H1 (cell line): Measurements from ENCODE around the gene CDK8. TPM values are rescaled to one million over a fixed set of nuclear protein-coding genes. Genes with fewer than 3 reads are reported as not detected.

ENCODE experiments used
- CTCF ChIA-PET: fragments of 300-600 bp; sonication (Branson Sonifier 250); formaldehyde crosslinking; loops from one replicate; lab custom pipeline; 2021; ENCODE audit not compliant: partially characterized antibody; lab: Charles Lee
- POLR2A ChIA-PET: fragments of 300-600 bp; sonication (Branson Sonifier 250); formaldehyde crosslinking; loops from one replicate; lab custom pipeline; 2021; ENCODE audit warnings: inconsistent platforms; ENCODE audit not compliant: partially characterized antibody; lab: Charles Lee
- DNase-seq, 2 experiments: peaks; one replicate each; pipeline versions ENCODE4 v3.0.0 to v3.0.0-alpha.2; 2010 to 2022; ENCODE audit warnings: low spot score in 2 of 2, low read depth in 1 of 2, mixed read lengths in 1 of 2
- FAIRE-seq: peaks from 2 replicates; lab custom pipeline; 2011; peaks lifted over from hg19 to GRCh38; lab: Jason Lieb, UNC
- H2AFZ ChIP-seq: 2 replicates; pipeline ENCODE4 v1.8.1; 2012; ENCODE audit warnings: low read length, inconsistent platforms
- H2AK5ac ChIP-seq: 2 replicates; pipeline ENCODE4 v1.6.1; 2013; ENCODE audit warnings: low read depth, low read length
- H2BK120ac ChIP-seq: replicated peaks from 2 replicates; pipeline ENCODE3; 2013; ENCODE audit warnings: low read depth, low read length, inconsistent platforms
- H2BK12ac ChIP-seq: 2 replicates; pipeline ENCODE4 v1.6.1; 2013; ENCODE audit warnings: low read depth, low read length
- H2BK15ac ChIP-seq: 2 replicates; pipeline ENCODE4 v1.6.1; 2013; ENCODE audit warnings: low read length
- H2BK20ac ChIP-seq: 2 replicates; pipeline ENCODE4 v1.6.1; 2013; ENCODE audit warnings: low read length
- H2BK5ac ChIP-seq: 2 replicates; pipeline ENCODE4 v1.6.1; 2013; ENCODE audit warnings: low read depth, low read length
- H3K14ac ChIP-seq: 2 replicates; pipeline ENCODE4 v1.6.1; 2013; ENCODE audit warnings: inconsistent platforms; ENCODE audit not compliant: insufficient read length
- H3K18ac ChIP-seq: 2 replicates; pipeline ENCODE4 v1.6.1; 2013; ENCODE audit warnings: low read length; ENCODE audit errors: extremely low read depth
- H3K23ac ChIP-seq: 2 replicates; pipeline ENCODE4 v1.6.1; 2013; ENCODE audit warnings: inconsistent platforms; ENCODE audit not compliant: insufficient read length
- H3K23me2 ChIP-seq: 2 replicates; pipeline ENCODE4 v1.6.1; 2013; ENCODE audit warnings: low read depth, low read length
- H3K27ac ChIP-seq: 2 replicates; pipeline ENCODE4 v1.6.1; 2011; ENCODE audit warnings: low read depth, low read length, inconsistent platforms
- H3K27me3 ChIP-seq, 4 experiments: replicated peaks in 1 of 4; 1 replicate in 1 of 4; 2 replicates in 3 of 4; pipeline versions ENCODE4 v1.6.1 to v1.8.1; 2011 to 2013; ENCODE audit warnings: low read length in 3 of 4, mild to moderate bottlenecking in 3 of 4, inconsistent platforms in 2 of 4, mixed read lengths in 2 of 4, moderate library complexity in 1 of 4; ENCODE audit not compliant: control insufficient read depth in 3 of 4, insufficient read depth in 3 of 4; ENCODE audit errors: extremely low read depth in 1 of 4
- H3K36me3 ChIP-seq, 4 experiments: 2 replicates each; pipeline versions ENCODE4 v1.6.1 to v1.8.1; 2011 to 2013; ENCODE audit warnings: mild to moderate bottlenecking in 4 of 4, low read length in 3 of 4, moderate library complexity in 2 of 4, control low read depth in 1 of 4, inconsistent platforms in 1 of 4; ENCODE audit not compliant: insufficient read depth in 4 of 4, control insufficient read depth in 2 of 4
- H3K4ac ChIP-seq: replicated peaks from 2 replicates; pipeline ENCODE3; 2013; ENCODE audit warnings: low read length, low read depth, mixed read lengths, inconsistent platforms; ENCODE audit not compliant: insufficient read length
- H3K4me1 ChIP-seq, 4 experiments: replicated peaks in 1 of 4; 1 replicate in 1 of 4; 2 replicates in 3 of 4; pipeline versions ENCODE4 v1.6.1 to v1.8.1; 2011 to 2013; ENCODE audit warnings: low read length in 3 of 4, inconsistent platforms in 2 of 4, mixed read lengths in 1 of 4; ENCODE audit not compliant: insufficient read depth in 4 of 4, control insufficient read depth in 3 of 4
- H3K4me2 ChIP-seq, 2 experiments: 2 replicates each; pipeline versions ENCODE4 v1.6.1 to v1.8.1; 2011 to 2013; ENCODE audit warnings: low read depth in 2 of 2, low read length in 2 of 2, control low read depth in 1 of 2, inconsistent platforms in 1 of 2, mild to moderate bottlenecking in 1 of 2; ENCODE audit not compliant: insufficient read depth in 1 of 2
- H3K4me3 ChIP-seq, 4 experiments: fragments of 200-600, 300-600 bp in 1 of 4; sonication (generic), shearing (Covaris generic), sonication (Bioruptor Twin) in 1 of 4; 2 replicates each; pipeline versions ENCODE4 v1.5.1 to v1.8.1; 2011 to 2016; ENCODE audit warnings: low read length in 4 of 4, low read depth in 3 of 4, control low read depth in 2 of 4, inconsistent platforms in 2 of 4, mild to moderate bottlenecking in 2 of 4, mixed read lengths in 1 of 4, moderate library complexity in 1 of 4; ENCODE audit not compliant: insufficient read depth in 2 of 4; ENCODE audit errors: extremely low read depth in 1 of 4
- H3K56ac ChIP-seq: replicated peaks from 2 replicates; pipeline ENCODE3; 2013; ENCODE audit warnings: low read depth, mild to moderate bottlenecking, mixed read lengths, low read length, inconsistent platforms; ENCODE audit not compliant: insufficient read length
- H3K79me1 ChIP-seq: 2 replicates; pipeline ENCODE4 v1.6.1; 2013; ENCODE audit warnings: low read depth, low read length, control low read depth
- H3K79me2 ChIP-seq, 2 experiments: 2 replicates each; pipeline versions ENCODE4 v1.6.1 to v1.8.1; 2012 to 2013; ENCODE audit warnings: low read length in 2 of 2, mild to moderate bottlenecking in 2 of 2, inconsistent platforms in 1 of 2; ENCODE audit not compliant: insufficient read depth in 2 of 2, control insufficient read depth in 1 of 2
- H3K9ac ChIP-seq, 4 experiments: replicated peaks in 1 of 4; 1 replicate in 1 of 4; 2 replicates in 3 of 4; pipeline versions ENCODE4 v1.6.1 to v1.8.1; 2011 to 2013; ENCODE audit warnings: low read depth in 3 of 4, low read length in 3 of 4, control low read depth in 2 of 4, mild to moderate bottlenecking in 2 of 4, moderate library complexity in 2 of 4, inconsistent platforms in 1 of 4; ENCODE audit errors: extremely low read depth in 1 of 4
- H3K9me3 ChIP-seq, 2 experiments: 2 replicates each; pipeline versions ENCODE4 v1.6.1 to v1.8.1; 2012 to 2013; ENCODE audit warnings: mild to moderate bottlenecking in 2 of 2, moderate library complexity in 2 of 2, control low read depth in 1 of 2, inconsistent platforms in 1 of 2, low read depth in 1 of 2, low read length in 1 of 2, mixed read lengths in 1 of 2; ENCODE audit not compliant: insufficient read depth in 2 of 2
- H4K20me1 ChIP-seq, 2 experiments: replicated peaks in 1 of 2; 2 replicates each; pipeline versions ENCODE3 to v1.8.1; 2011 to 2013; ENCODE audit warnings: inconsistent platforms in 2 of 2, low read length in 2 of 2, mild to moderate bottlenecking in 1 of 2; ENCODE audit not compliant: insufficient read depth in 2 of 2, control insufficient read depth in 1 of 2
- H4K5ac ChIP-seq: 2 replicates; pipeline ENCODE4 v1.6.1; 2013; ENCODE audit warnings: low read length, low read depth, mixed read lengths, inconsistent platforms; ENCODE audit not compliant: insufficient read length
- H4K8ac ChIP-seq: 2 replicates; pipeline ENCODE4 v1.8.0; 2013; ENCODE audit warnings: mild to moderate bottlenecking, moderate library complexity, low read length, inconsistent platforms; ENCODE audit not compliant: insufficient read depth; ENCODE audit errors: extremely low read depth
- H4K91ac ChIP-seq: replicated peaks from 2 replicates; pipeline ENCODE3; 2013; ENCODE audit warnings: low read length, mixed read lengths, inconsistent platforms; ENCODE audit not compliant: insufficient read length
- CHD1 ChIP-seq: IDR thresholded peaks from 2 replicates; pipeline ENCODE4 v1.6.1; 2012; ENCODE audit warnings: low read depth, low read length, improper control_type of control experiment
- CHD2 ChIP-seq: IDR thresholded peaks from 2 replicates; pipeline ENCODE4 v1.6.1; 2012; ENCODE audit warnings: low read length, improper control_type of control experiment
- EZH2 ChIP-seq: fragments of 200-600 bp; sonication (generic); IDR thresholded peaks from 2 replicates; pipeline ENCODE4 v1.7.1; 2012; ENCODE audit warnings: low read depth, mild to moderate bottlenecking, moderate library complexity, low read length, inconsistent platforms; ENCODE audit not compliant: severe bottlenecking
- WGBS, 2 experiments: shearing (Covaris generic) in 1 of 2; methylation state at CpG; one replicate each; pipeline versions ENCODE4 v1.1.6 to v1.1.7; 2013 to 2015; ENCODE audit warnings: low lambda C conversion rate in 2 of 2, mixed read lengths in 2 of 2, inconsistent platforms in 1 of 2, low coverage in 1 of 2, missing lambda C conversion rate in 1 of 2; ENCODE audit not compliant: insufficient replicate concordance in 2 of 2, insufficient coverage in 1 of 2, insufficient read length in 1 of 2; ENCODE audit errors: extremely low coverage in 1 of 2, missing lambda C conversion rate in 1 of 2; 5-methylcytosine and 5-hydroxymethylcytosine counted together
- polyA plus RNA-seq, 7 experiments: library from polyadenylated mRNA; depleted of rRNA in 3 of 7; stranded (reverse) in 5 of 7; unstranded in 2 of 7; fragments of >200 nt in 5 of 7; fragments of 200-250 nt in 2 of 7; gene quantifications; 1 replicate in 5 of 7; 2 replicates in 1 of 7; 4 replicates in 1 of 7; pipeline versions ENCODE4 v1.2.1 to v1.2.3, GENCODE V29; 2011 to 2013; ENCODE audit warnings: missing spikeins in 2 of 7, mixed read lengths in 2 of 7
- total RNA-seq: library from RNA; stranded (reverse); fragmentation: NEBNext Ultra II Directional; extraction: Animal tissue kit (Norgen Biotek cat#: 25700); gene quantifications from 2 replicates; pipeline ENCODE4 v1.2.1, GENCODE V29; 2021

Gene CDK8
- total and polyA plus RNA-seq, 2 of the 8 experiments (the other 6 are each of a cell fraction or from before 2014, with no cell fraction given), result 22.1 to 25.6 TPM

DNA sequence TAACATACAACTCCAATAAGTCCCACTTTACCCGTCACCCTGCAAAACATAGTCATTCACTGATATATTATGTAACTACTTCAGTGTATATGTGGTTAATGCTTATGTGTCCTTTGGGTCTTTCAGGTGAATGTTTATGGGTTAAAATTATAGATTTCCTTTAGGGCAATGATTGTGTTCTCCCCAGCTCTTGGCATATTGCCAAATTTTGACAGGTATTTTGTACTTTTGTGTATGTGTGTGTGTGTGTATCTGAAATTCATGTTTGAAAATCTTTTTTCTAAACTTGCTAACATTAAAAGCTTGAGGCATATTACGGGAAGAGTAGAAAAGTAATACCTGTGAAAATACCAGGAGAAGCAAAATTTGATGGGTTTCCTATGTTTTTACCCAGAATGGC lies 8.2 kb downstream of the CDK8 start:
- Histone ChIP-seq H2AK5ac (no peak overlapping the region), H4K8ac (no peak overlapping the region), H3K23me2 (no peaks in the 10 kb centered on the region), H3K18ac (no peak overlapping the region), H3K4me2 (no peak overlapping the region), H4K20me1 (peaks cover 3 to 6% of the 10 kb centered on the region in 2 experiments), H3K79me1 (peaks cover 2% of the 10 kb centered on the region; the same call in 1 of the 2 replicates), H3K4me1 (no peaks in the 10 kb centered on the region), H2BK20ac (no peak overlapping the region), H3K14ac (no peak overlapping the region), H3K23ac (no peak overlapping the region), H3K4me3 (no peak overlapping the region), H2BK12ac (no peak overlapping the region), H2BK5ac (no peak overlapping the region), H4K91ac (no peak overlapping the region), H3K9ac (no peak overlapping the region), H2AFZ (no peak overlapping the region), H3K4ac (no peak overlapping the region), H2BK120ac (no peak overlapping the region), H4K5ac (no peak overlapping the region), H3K27me3 (no peaks in the 10 kb centered on the region)
- 82% methylated on average over 2 of the region's 2 CpGs; no CpG with 5 or more reads in 1 of the 2 experiments for WGBS, 2 experiments
- ChIA-PET POLR2A (no interaction called here), CTCF (no interaction called here)
- no peak for DNase-seq
- TF ChIP-seq CHD2 (no peak), CHD1 (no peak), EZH2 (no peak)
- TF ChIP-seq, all 59 proteins: peak for 0
- Histone ChIP-seq H3K79me2 (peaks cover 17 to 99% of the 10 kb centered on the region in 2 experiments), H3K56ac (no peak overlapping the region), H3K9me3 (no peaks in the 10 kb centered on the region), H2BK15ac (no peak overlapping the region), H3K27ac (no peak overlapping the region), H3K36me3 (no peaks in the 10 kb centered on the region)
- FAIRE-seq, result no peak
